Adrenal gland (tissue), 5 donors: Measurements from ENCODE around the gene NOL12.

Experiments used
- POLR2A ChIP-seq, 2 donors: fragments of 450-650 bp; IDR thresholded peaks; one replicate each; pipeline ENCODE4 v1.6.1; 2017; ENCODE audit warnings: antibody characterized with exemption in 2 of 2, mild to moderate bottlenecking in 2 of 2, moderate library complexity in 1 of 2
- TF ChIP-seq, protein P1 (sequence below), 6 experiments: fragments of 450-650 bp in 4 of 6; fragments of 200-600 bp in 2 of 6; sonication (generic) in 1 of 6; IDR thresholded peaks; 1 replicate in 5 of 6; 2 replicates in 1 of 6; pipeline versions ENCODE4 v1.5.1 to v1.8.0; 2016 to 2021; ENCODE audit warnings: antibody characterized with exemption in 6 of 6, mild to moderate bottlenecking in 2 of 6, moderate library complexity in 1 of 6
- donor health status: DM: no; HTN: no; CAD: no.

DNA sequence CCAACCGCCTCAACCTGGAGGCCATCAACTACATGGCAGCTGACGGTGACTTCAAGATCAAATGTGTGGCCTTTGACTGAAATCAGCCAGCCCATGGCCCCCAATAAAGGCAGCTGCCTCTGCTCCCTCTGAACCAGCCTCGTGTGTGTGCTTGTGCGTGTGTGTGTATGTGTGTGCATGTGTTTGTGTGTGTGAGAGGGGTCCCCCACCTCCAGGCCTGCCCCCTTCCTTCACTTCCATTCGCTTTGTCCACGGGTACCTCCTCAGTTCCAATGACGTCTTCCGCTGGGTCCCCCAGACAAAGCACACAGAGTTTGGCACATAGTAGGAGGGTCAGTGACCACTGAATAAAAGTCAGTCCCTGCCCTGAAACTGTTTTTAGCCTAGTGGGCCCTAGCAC, 6.5 kb upstream of the NOL12 start:
- TF ChIP-seq, protein P1, sequence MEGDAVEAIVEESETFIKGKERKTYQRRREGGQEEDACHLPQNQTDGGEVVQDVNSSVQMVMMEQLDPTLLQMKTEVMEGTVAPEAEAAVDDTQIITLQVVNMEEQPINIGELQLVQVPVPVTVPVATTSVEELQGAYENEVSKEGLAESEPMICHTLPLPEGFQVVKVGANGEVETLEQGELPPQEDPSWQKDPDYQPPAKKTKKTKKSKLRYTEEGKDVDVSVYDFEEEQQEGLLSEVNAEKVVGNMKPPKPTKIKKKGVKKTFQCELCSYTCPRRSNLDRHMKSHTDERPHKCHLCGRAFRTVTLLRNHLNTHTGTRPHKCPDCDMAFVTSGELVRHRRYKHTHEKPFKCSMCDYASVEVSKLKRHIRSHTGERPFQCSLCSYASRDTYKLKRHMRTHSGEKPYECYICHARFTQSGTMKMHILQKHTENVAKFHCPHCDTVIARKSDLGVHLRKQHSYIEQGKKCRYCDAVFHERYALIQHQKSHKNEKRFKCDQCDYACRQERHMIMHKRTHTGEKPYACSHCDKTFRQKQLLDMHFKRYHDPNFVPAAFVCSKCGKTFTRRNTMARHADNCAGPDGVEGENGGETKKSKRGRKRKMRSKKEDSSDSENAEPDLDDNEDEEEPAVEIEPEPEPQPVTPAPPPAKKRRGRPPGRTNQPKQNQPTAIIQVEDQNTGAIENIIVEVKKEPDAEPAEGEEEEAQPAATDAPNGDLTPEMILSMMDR (IDR thresholded peaks at IDR 0.05), result no peak
- TF ChIP-seq POLR2A (IDR thresholded peaks at IDR 0.05), result no peak
